Fibroblast of the aortic adventitia (primary cell): ENCODE results near the gene OSBPL5. TPM values are rescaled to one million over a fixed set of nuclear protein-coding genes. Genes with fewer than 3 reads are reported as not detected.

Source experiments
- DNase-seq: peaks from one replicate; pipeline ENCODE4 v3.0.0-alpha.2; 2010; ENCODE audit warnings: low read depth
- H3K4me3 ChIP-seq: 2 replicates; pipeline ENCODE4 v1.5.1; 2011; ENCODE audit warnings: low read depth, mild to moderate bottlenecking, control low read depth, low read length, moderate library complexity
- total RNA-seq: library from RNA; depleted of rRNA; stranded (reverse); fragments of >200 nt; gene quantifications from 2 replicates; pipeline ENCODE4 v1.2.3, GENCODE V29; 2012; ENCODE audit warnings: low replicate concordance
- TF ChIP-seq, protein P1 (sequence below): IDR thresholded peaks from 2 replicates; pipeline ENCODE4 v1.5.1; 2011; ENCODE audit warnings: mild to moderate bottlenecking, low read length, control low read depth, inconsistent platforms; ENCODE audit not compliant: insufficient read depth

The OSBPL5 gene
- total RNA-seq, 1 donor: 24.8 TPM

DNA sequence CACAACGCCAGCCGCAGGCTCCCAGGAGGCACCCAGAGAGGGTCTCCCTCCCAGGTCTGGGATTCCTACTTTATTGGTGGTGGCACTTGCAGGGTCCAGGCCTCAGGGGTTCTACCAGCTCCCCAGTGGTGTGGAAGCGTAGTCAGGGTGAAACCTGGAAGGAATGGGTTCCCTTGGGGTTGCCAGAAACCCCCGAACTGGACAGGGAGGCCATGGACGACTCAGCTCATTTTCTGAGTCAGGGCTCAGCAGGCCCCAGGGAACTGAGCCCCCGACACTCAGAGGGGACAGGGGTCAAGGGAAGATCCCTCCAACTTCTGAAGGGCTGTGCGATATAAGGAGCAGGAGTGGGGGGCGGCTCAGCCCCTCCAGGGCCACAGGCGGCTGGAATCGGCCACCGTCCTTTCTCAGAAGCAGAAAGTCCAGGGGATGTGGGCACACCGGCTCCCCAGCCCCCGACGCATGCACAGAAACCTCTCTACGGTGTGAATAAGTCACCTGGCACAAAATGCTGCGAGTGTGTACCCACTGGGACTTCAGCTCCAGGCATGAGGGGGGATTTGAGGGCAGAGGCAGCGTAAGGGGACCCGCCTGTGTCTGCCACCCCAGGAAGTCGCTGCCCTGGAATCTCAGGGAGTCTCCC, 28.4 kb upstream of the OSBPL5 start:
- DNase-seq: no peak
- TF ChIP-seq, protein P1, sequence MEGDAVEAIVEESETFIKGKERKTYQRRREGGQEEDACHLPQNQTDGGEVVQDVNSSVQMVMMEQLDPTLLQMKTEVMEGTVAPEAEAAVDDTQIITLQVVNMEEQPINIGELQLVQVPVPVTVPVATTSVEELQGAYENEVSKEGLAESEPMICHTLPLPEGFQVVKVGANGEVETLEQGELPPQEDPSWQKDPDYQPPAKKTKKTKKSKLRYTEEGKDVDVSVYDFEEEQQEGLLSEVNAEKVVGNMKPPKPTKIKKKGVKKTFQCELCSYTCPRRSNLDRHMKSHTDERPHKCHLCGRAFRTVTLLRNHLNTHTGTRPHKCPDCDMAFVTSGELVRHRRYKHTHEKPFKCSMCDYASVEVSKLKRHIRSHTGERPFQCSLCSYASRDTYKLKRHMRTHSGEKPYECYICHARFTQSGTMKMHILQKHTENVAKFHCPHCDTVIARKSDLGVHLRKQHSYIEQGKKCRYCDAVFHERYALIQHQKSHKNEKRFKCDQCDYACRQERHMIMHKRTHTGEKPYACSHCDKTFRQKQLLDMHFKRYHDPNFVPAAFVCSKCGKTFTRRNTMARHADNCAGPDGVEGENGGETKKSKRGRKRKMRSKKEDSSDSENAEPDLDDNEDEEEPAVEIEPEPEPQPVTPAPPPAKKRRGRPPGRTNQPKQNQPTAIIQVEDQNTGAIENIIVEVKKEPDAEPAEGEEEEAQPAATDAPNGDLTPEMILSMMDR: no peak
- H3K4me3 ChIP-seq: no peak overlapping the region

DNA sequence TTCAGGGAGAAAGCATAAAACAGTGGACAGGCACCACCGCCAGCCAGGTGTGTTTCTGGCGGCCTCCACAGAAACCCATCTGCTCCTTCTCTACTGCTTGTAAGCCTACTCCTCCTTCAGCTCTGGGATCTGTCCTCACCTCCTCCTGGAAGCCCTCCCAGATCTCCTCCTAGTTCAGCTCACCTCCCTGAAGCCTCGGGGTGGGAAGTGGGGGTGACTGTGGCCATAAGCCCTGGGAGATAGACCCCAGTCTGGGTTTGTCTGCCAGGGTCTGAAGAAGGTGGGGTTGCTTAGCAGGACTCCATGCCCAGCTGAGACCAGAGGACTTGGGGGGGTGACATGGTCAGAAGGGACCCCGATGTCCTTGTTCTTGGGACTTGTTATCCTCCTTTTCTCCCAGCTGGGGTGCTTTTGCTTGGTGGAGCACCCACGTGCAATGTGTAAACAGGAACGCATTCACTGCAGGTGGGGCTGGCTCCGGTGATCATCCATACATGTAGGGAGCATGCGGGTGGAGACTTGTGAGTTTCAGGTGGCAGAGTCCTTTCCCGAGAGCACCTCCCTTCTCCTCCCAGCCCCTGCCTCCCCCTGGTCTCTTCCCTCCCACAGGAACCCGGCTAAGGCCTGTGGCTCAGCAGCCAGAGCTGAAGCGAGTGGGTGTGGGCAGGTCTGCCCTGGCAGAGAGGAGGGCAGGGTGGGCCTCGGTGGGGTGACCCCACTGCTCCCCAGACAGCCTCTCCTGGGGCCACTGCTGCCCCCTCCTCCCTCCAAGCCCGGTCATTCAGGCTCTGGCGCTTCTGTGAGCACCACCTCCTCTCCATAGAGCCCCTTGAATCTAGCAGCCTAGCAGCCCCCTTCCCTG, 27.6 kb upstream of the OSBPL5 start:
- H3K4me3 ChIP-seq: no peak overlapping the region
- no peak for DNase-seq
- TF ChIP-seq, protein P1: no peak

DNA sequence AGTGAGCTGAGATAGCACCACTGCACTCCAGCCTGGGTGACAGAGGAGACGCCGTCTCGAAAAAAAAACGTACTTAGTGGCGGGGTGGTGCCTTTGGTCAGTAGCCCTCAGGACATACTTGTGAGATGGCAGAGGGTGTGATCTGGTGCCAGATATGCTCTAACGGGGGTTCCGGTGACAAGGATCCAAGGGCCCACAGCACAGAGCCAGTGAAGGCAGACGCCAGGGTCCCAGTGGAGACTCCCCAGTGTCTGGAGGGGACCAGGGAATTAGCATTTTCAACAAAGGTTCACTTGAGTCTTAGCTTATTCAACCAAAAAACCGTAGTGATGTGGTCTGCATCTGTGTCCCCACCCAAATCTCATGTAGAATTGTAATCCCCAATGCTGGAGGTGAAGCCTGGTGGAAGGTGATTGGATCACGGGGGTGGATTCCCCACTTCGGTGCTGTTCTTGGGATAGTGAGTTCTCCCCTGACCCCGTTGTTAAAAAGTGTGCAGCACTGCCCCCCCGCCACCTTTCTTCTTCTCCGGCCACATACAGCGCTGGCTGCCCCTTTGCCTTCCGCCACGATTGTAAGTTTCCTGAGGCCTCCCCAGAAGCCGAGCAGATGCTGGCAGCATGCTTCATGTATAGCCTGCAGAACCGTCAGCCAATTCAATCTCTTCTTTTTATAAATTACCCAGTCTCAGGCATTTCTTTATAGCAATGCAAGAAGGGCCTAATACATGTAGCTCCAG, 26.6 kb upstream of the OSBPL5 start:
- TF ChIP-seq, protein P1: no peak
- no peak overlapping the region for H3K4me3 ChIP-seq
- DNase-seq: no peak

DNA sequence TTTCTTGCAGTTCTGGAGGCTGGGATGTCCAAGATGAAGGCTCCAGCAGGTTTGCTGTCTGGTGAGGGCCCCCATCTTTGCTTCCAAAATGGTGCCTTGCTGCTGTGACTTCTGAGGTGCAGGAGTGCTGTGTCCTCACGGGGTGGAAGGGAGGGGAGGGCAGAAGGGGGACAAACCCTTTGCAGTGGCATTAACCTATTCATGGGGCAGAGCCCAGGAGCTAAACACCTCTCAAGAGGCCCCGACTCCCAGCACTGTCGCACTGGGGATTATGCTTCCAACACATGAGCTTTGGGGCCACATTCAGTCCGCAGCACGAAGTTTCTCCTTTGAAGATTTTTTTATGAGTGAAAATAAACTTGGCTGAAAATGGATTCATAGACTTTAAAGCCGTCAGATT, 25.5 kb upstream of the OSBPL5 start:
- DNase-seq: no peak
- no peak overlapping the region for H3K4me3 ChIP-seq
- TF ChIP-seq, protein P1: no peak

DNA sequence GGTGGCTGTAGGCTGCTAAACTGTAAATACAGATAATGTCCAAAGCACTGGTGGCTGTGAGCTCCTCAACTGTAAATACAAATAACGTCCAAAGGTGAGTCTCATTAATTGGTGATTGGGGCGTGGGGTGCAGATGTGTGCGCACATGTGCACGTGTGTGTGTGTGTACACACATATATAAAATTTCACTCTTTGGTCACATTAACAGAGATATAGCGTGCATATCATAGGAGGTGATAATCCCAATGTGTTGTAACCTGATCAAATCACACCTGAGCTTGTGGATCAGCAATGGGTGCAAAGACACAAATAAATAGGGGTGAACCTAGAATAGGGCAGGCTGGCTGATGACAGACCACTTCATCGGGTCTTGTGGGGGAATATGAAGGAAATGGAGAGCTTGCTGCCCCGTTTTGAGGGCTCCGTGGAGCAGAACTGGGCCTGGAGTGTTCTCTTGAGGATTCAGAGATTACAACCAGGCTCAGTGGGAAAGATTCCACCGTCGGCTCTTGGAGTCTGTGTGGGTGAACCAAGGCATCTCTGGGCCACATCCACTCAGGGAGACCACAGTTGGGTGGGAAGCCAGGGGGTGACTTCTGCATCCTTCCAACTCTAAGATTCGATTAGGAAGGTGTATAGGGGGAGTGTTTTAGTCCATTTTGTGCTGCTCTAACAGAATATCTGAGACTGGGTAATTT, 24.9 kb upstream of the OSBPL5 start:
- no peak overlapping the region for H3K4me3 ChIP-seq
- no peak for DNase-seq
- TF ChIP-seq, protein P1: no peak

DNA sequence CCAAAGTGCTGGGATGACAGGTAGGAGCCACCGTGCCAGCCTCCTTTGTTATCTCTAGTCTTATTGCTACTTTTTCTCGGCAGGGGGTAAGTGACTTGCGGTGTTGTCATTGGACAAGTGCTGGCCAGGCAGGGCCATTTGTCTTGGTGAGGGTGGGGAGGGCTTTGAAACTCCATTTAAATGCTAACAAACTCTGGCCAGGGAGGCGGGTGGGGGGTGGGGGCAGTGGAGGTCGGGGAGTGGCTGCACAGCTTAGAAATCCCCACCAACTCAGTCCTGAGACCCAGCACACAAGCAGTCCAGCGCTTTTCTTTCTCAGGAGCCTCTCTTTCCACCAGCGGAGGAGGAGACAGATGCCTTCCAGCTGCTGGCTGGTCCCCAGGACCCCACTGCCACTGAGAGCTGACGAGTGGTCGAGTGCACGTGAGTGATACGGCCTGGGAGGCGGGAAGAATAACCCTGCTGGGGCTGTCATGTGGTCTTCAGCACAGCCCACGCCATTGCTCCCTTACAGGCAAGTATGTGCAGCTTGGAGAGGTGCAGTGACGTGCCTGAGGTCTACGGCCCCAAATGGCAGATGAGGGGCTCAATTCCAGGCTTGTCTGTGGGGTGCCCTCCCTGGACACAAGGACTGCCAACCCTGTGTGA, 24.2 kb upstream of the OSBPL5 start:
- DNase-seq: no peak
- H3K4me3 ChIP-seq: no peak overlapping the region
- TF ChIP-seq, protein P1: no peak
